H1 (cell line): ENCODE data around the gene ALG3. TPM values are rescaled to one million over a fixed set of nuclear protein-coding genes. Genes with fewer than 3 reads are reported as not detected.

Source experiments
- ASH2L ChIP-seq: fragments of 200-600, 300-600 bp; sonication (generic); IDR thresholded peaks from one replicate; pipeline ENCODE4 v1.7.1; 2017; ENCODE audit warnings: low read length
- BCL11A ChIP-seq, 2 experiments: IDR thresholded peaks; one replicate each; pipeline ENCODE4 v1.6.1; 2011; ENCODE audit warnings: low read depth in 2 of 2, low read length in 2 of 2, mild to moderate bottlenecking in 2 of 2
- CBX5 ChIP-seq: fragments of 300-800, 300-1000 bp; sonication (generic); IDR thresholded peaks from 2 replicates; pipeline ENCODE4 v1.7.1; 2016; ENCODE audit warnings: antibody characterized with exemption, low read length, low read depth
- CBX8 ChIP-seq: fragments of 300-800, 300-1000 bp; sonication (generic); IDR thresholded peaks from 2 replicates; pipeline ENCODE4 v1.7.1; 2016; ENCODE audit warnings: low read depth, low read length, borderline replicate concordance
- CHD1 ChIP-seq: IDR thresholded peaks from 2 replicates; pipeline ENCODE4 v1.6.1; 2012; ENCODE audit warnings: low read depth, low read length, improper control_type of control experiment
- CHD2 ChIP-seq: IDR thresholded peaks from 2 replicates; pipeline ENCODE4 v1.6.1; 2012; ENCODE audit warnings: low read length, improper control_type of control experiment
- CTBP2 ChIP-seq: IDR thresholded peaks from 2 replicates; pipeline ENCODE4 v1.7.0; 2011; ENCODE audit warnings: borderline replicate concordance, mild to moderate bottlenecking, moderate library complexity, mixed read lengths, low read length; ENCODE audit not compliant: insufficient read depth, insufficient read length
- EGR1 ChIP-seq: IDR thresholded peaks from 2 replicates; pipeline ENCODE4 v1.6.1; 2011; ENCODE audit warnings: low read depth, low read length, borderline replicate concordance
- EP300 ChIP-seq, 2 experiments: IDR thresholded peaks; 1 replicate in 1 of 2; 2 replicates in 1 of 2; pipeline ENCODE4 v1.6.1; 2011 to 2012; ENCODE audit warnings: low read depth in 2 of 2, low read length in 2 of 2, mild to moderate bottlenecking in 2 of 2, borderline replicate concordance in 1 of 2, inconsistent platforms in 1 of 2, moderate library complexity in 1 of 2
- EZH2 ChIP-seq: fragments of 200-600 bp; sonication (generic); IDR thresholded peaks from 2 replicates; pipeline ENCODE4 v1.7.1; 2012; ENCODE audit warnings: low read depth, mild to moderate bottlenecking, moderate library complexity, low read length, inconsistent platforms; ENCODE audit not compliant: severe bottlenecking
- GABPA ChIP-seq: IDR thresholded peaks from 2 replicates; pipeline ENCODE4 v1.6.1; 2011; ENCODE audit warnings: mild to moderate bottlenecking, low read length, moderate library complexity, borderline replicate concordance; ENCODE audit not compliant: insufficient read depth
- JUN ChIP-seq: IDR thresholded peaks from 2 replicates; pipeline ENCODE4 v1.6.1; 2011; ENCODE audit warnings: low read depth, mild to moderate bottlenecking, improper control_type of control experiment, low read length
- MAFK ChIP-seq: IDR thresholded peaks from 2 replicates; pipeline ENCODE4 v1.6.1; 2012; ENCODE audit warnings: low read depth, mild to moderate bottlenecking, improper control_type of control experiment, low read length
- RAD21 ChIP-seq, 2 experiments: IDR thresholded peaks in 1 of 2; conservative IDR thresholded peaks in 1 of 2; 2 replicates each; pipeline ENCODE4 v1.6.1; 2011; ENCODE audit warnings: low read depth in 2 of 2, low read length in 2 of 2, improper control_type of control experiment in 1 of 2, inconsistent platforms in 1 of 2, mild to moderate bottlenecking in 1 of 2, moderate library complexity in 1 of 2
- RNF2 ChIP-seq: fragments of 200-900, 300-1000 bp; sonication (generic); IDR thresholded peaks from 2 replicates; pipeline ENCODE4 v1.7.1; 2016; ENCODE audit warnings: borderline replicate concordance, low read depth, mild to moderate bottlenecking, antibody characterized with exemption, low read length; ENCODE audit not compliant: poor library complexity, severe bottlenecking; ENCODE audit errors: missing control alignments
- SIN3A ChIP-seq, 2 experiments: IDR thresholded peaks in 1 of 2; conservative IDR thresholded peaks in 1 of 2; 2 replicates each; pipeline ENCODE4 v1.6.1; 2011 to 2012; ENCODE audit warnings: low read length in 2 of 2, improper control_type of control experiment in 1 of 2, low read depth in 1 of 2, mild to moderate bottlenecking in 1 of 2
- SP1 ChIP-seq: IDR thresholded peaks from 2 replicates; pipeline ENCODE4 v1.6.1; 2011; ENCODE audit warnings: low read depth, low read length
- SRF ChIP-seq: IDR thresholded peaks from 2 replicates; pipeline ENCODE4 v1.6.1; 2011; ENCODE audit warnings: mild to moderate bottlenecking, low read depth, low read length, moderate library complexity
- TBP ChIP-seq: IDR thresholded peaks from 2 replicates; pipeline ENCODE4 v1.6.1; 2011; ENCODE audit warnings: low read depth, low read length, improper control_type of control experiment
- TCF12 ChIP-seq: IDR thresholded peaks from 2 replicates; pipeline ENCODE4 v1.6.1; 2011; ENCODE audit warnings: low read depth, mild to moderate bottlenecking, low read length
- USF2 ChIP-seq: IDR thresholded peaks from 2 replicates; pipeline ENCODE4 v1.6.1; 2011; ENCODE audit warnings: low read length, improper control_type of control experiment
- YY1 ChIP-seq: IDR thresholded peaks from 2 replicates; pipeline ENCODE4 v1.6.1; 2011; ENCODE audit warnings: low read depth, mild to moderate bottlenecking, low read length
- ZNF274 ChIP-seq: IDR thresholded peaks from 2 replicates; pipeline ENCODE4 v1.7.0; 2012; ENCODE audit warnings: low read length, borderline replicate concordance; ENCODE audit errors: extremely low read depth
- polyA plus RNA-seq, 7 experiments: library from polyadenylated mRNA; depleted of rRNA in 3 of 7; stranded (reverse) in 5 of 7; unstranded in 2 of 7; fragments of >200 nt in 5 of 7; fragments of 200-250 nt in 2 of 7; gene quantifications; 1 replicate in 5 of 7; 2 replicates in 1 of 7; 4 replicates in 1 of 7; pipeline versions ENCODE4 v1.2.1 to v1.2.3, GENCODE V29; 2011 to 2013; ENCODE audit warnings: missing spikeins in 2 of 7, mixed read lengths in 2 of 7
- total RNA-seq: library from RNA; stranded (reverse); fragmentation: NEBNext Ultra II Directional; extraction: Animal tissue kit (Norgen Biotek cat#: 25700); gene quantifications from 2 replicates; pipeline ENCODE4 v1.2.1, GENCODE V29; 2021

The ALG3 gene
- total and polyA plus RNA-seq, 2 of the 8 experiments (the other 6 are each of a cell fraction or from before 2014, with no cell fraction given): 54.6 to 148 TPM

- no peak for TF ChIP-seq BCL11A (IDR thresholded peaks at IDR 0.05; ENCODE audit: low read depth in 2 of 2, low read length in 2 of 2)
- no peak for TF ChIP-seq CTBP2
- TF ChIP-seq EZH2: peak; percentile 62
- no peak for TF ChIP-seq SRF
- TF ChIP-seq EGR1: peak; percentile 65; the same call in 1 of the 2 replicates
- no peak for TF ChIP-seq ZNF274
- no peak for TF ChIP-seq TBP
- no peak for TF ChIP-seq USF2
- TF ChIP-seq RAD21 (IDR thresholded peaks at IDR 0.05 in 1 of 2, conservative IDR thresholded peaks at IDR 0.05 in 1 of 2; ENCODE audit: low read depth in 2 of 2, low read length in 2 of 2): no peak; a peak in 1 of 4 replicates
- TF ChIP-seq RNF2: no peak
- TF ChIP-seq SIN3A (conservative IDR thresholded peaks at IDR 0.05 in 1 of 2, IDR thresholded peaks at IDR 0.05 in 1 of 2; ENCODE audit: low read depth in 1 of 2, low read length in 2 of 2): no peak
- TF ChIP-seq GABPA: no peak; the same call in 1 of the 2 replicates
- TF ChIP-seq TCF12: no peak
- no peak for TF ChIP-seq MAFK
- TF ChIP-seq ASH2L: peak; percentile 23
- TF ChIP-seq SP1: no peak
- no peak for TF ChIP-seq CBX5
- TF ChIP-seq JUN: no peak
- TF ChIP-seq CHD1: no peak
- TF ChIP-seq EP300 (IDR thresholded peaks at IDR 0.05; ENCODE audit: borderline replicate concordance in 1 of 2, low read depth in 2 of 2, low read length in 2 of 2): no peak
- TF ChIP-seq YY1: no peak
- no peak for TF ChIP-seq CBX8
- TF ChIP-seq CHD2: no peak
Observed at GRCh38 chr3:184229394-184230080, 19.2 kb downstream of the ALG3 start, which contains the start of gene VWA5B2 (continued).
